ENCODE measurements around the gene KCNT1.

Gene KCNT1

GRCh38 chr9:135783540-135784245, 81.7 kb downstream of the KCNT1 start:
- Histone ChIP-seq H3K9me3 (ENCODE audit: control insufficient read depth in 2 of 2, low read length in 2 of 2) (no peaks in the 10 kb centered on the region), H3K9ac (ENCODE audit: low read length in 2 of 2) (no peak overlapping the region), H3K4me1 (ENCODE audit: control insufficient read depth, insufficient read depth, low read length) (no peaks in the 10 kb centered on the region), H3K36me3 (ENCODE audit: control insufficient read depth in 2 of 2, insufficient read depth in 2 of 2, low read length in 2 of 2) (no peaks in the 10 kb centered on the region), H3K27me3 (ENCODE audit: control insufficient read depth in 1 of 2, insufficient read depth in 2 of 2, low read length in 2 of 2) (peaks cover 0 to 4% of the 10 kb centered on the region in 2 donors), H3K27ac (ENCODE audit: low read length) (no peak overlapping the region), H3K4me3 (ENCODE audit: low read length in 2 of 2) (no peak overlapping the region)

GRCh38 chr9:135785013-135785575, 83.1 kb downstream of the KCNT1 start:
- H3K27me3 ChIP-seq (ENCODE audit: control insufficient read depth in 1 of 2, insufficient read depth in 2 of 2, low read length in 2 of 2) = no peaks in the 10 kb centered on the region
- H3K4me1 ChIP-seq (ENCODE audit: control insufficient read depth, insufficient read depth, low read length) = no peaks in the 10 kb centered on the region
- H3K9ac ChIP-seq (ENCODE audit: low read length in 2 of 2) = no peak overlapping the region
- no peak overlapping the region for H3K27ac ChIP-seq (ENCODE audit: low read length)
- no peaks in the 10 kb centered on the region for H3K9me3 ChIP-seq (ENCODE audit: control insufficient read depth in 2 of 2, low read length in 2 of 2)
- no peak overlapping the region for H3K4me3 ChIP-seq (ENCODE audit: low read length in 2 of 2)
- H3K36me3 ChIP-seq (ENCODE audit: control insufficient read depth in 2 of 2, insufficient read depth in 2 of 2, low read length in 2 of 2) = no peaks in the 10 kb centered on the region

GRCh38 chr9:135786146-135786690, 84.2 kb downstream of the KCNT1 start:
- H3K4me1 ChIP-seq (ENCODE audit: control insufficient read depth, insufficient read depth, low read length) = no peaks in the 10 kb centered on the region
- H3K4me3 ChIP-seq (ENCODE audit: low read length in 2 of 2) = no peak overlapping the region
- H3K27ac ChIP-seq (ENCODE audit: low read length) = no peak overlapping the region
- H3K36me3 ChIP-seq (ENCODE audit: control insufficient read depth in 2 of 2, insufficient read depth in 2 of 2, low read length in 2 of 2) = no peaks in the 10 kb centered on the region
- H3K9me3 ChIP-seq (ENCODE audit: control insufficient read depth in 2 of 2, low read length in 2 of 2) = no peaks in the 10 kb centered on the region
- H3K9ac ChIP-seq (ENCODE audit: low read length in 2 of 2) = no peak overlapping the region
- H3K27me3 ChIP-seq (ENCODE audit: control insufficient read depth in 1 of 2, insufficient read depth in 2 of 2, low read length in 2 of 2) = no peaks in the 10 kb centered on the region

GRCh38 chr9:135787317-135787716, 85.3 kb downstream of the KCNT1 start:
- H3K9ac ChIP-seq (ENCODE audit: low read length in 2 of 2) = no peak overlapping the region
- H3K27me3 ChIP-seq (ENCODE audit: control insufficient read depth in 1 of 2, insufficient read depth in 2 of 2, low read length in 2 of 2) = no peaks in the 10 kb centered on the region
- no peak overlapping the region for H3K27ac ChIP-seq (ENCODE audit: low read length)
- H3K9me3 ChIP-seq (ENCODE audit: control insufficient read depth in 2 of 2, low read length in 2 of 2) = no peaks in the 10 kb centered on the region
- H3K4me3 ChIP-seq (ENCODE audit: low read length in 2 of 2) = no peak overlapping the region
- no peaks in the 10 kb centered on the region for H3K4me1 ChIP-seq (ENCODE audit: control insufficient read depth, insufficient read depth, low read length)
- H3K36me3 ChIP-seq (ENCODE audit: control insufficient read depth in 2 of 2, insufficient read depth in 2 of 2, low read length in 2 of 2) = no peaks in the 10 kb centered on the region

- no peaks in the 10 kb centered on the region for H3K36me3 ChIP-seq (ENCODE audit: control insufficient read depth in 2 of 2, insufficient read depth in 2 of 2, low read length in 2 of 2)
Observed at GRCh38 chr9:135787776-135788575, 86.0 kb downstream of the KCNT1 start.

GRCh38 chr9:135788576-135789300, 86.8 kb downstream of the KCNT1 start:
- Histone ChIP-seq H3K9ac (ENCODE audit: low read length in 2 of 2) (no peak overlapping the region), H3K4me1 (ENCODE audit: control insufficient read depth, insufficient read depth, low read length) (no peaks in the 10 kb centered on the region), H3K27ac (ENCODE audit: low read length) (no peak overlapping the region), H3K4me3 (ENCODE audit: low read length in 2 of 2) (no peak overlapping the region), H3K36me3 (ENCODE audit: control insufficient read depth in 2 of 2, insufficient read depth in 2 of 2, low read length in 2 of 2) (no peaks in the 10 kb centered on the region), H3K9me3 (ENCODE audit: control insufficient read depth in 2 of 2, low read length in 2 of 2) (no peaks in the 10 kb centered on the region), H3K27me3 (ENCODE audit: control insufficient read depth in 1 of 2, insufficient read depth in 2 of 2, low read length in 2 of 2) (no peaks in the 10 kb centered on the region)

More at GRCh38 chr9:135787776-135788575, 86.0 kb downstream of the KCNT1 start:
- H3K27ac ChIP-seq (ENCODE audit: low read length) = no peak overlapping the region
- H3K4me3 ChIP-seq (ENCODE audit: low read length in 2 of 2) = no peak overlapping the region
- H3K9ac ChIP-seq (ENCODE audit: low read length in 2 of 2) = no peak overlapping the region
- no peaks in the 10 kb centered on the region for H3K9me3 ChIP-seq (ENCODE audit: control insufficient read depth in 2 of 2, low read length in 2 of 2)
- no peaks in the 10 kb centered on the region for H3K4me1 ChIP-seq (ENCODE audit: control insufficient read depth, insufficient read depth, low read length)
- H3K27me3 ChIP-seq (ENCODE audit: control insufficient read depth in 1 of 2, insufficient read depth in 2 of 2, low read length in 2 of 2) = no peaks in the 10 kb centered on the region

- no peaks in the 10 kb centered on the region for H3K27me3 ChIP-seq (ENCODE audit: control insufficient read depth in 1 of 2, insufficient read depth in 2 of 2, low read length in 2 of 2)
- no peaks in the 10 kb centered on the region for H3K4me1 ChIP-seq (ENCODE audit: control insufficient read depth, insufficient read depth, low read length)
- no peak overlapping the region for H3K9ac ChIP-seq (ENCODE audit: low read length in 2 of 2)
- no peaks in the 10 kb centered on the region for H3K9me3 ChIP-seq (ENCODE audit: control insufficient read depth in 2 of 2, low read length in 2 of 2)
- H3K4me3 ChIP-seq (ENCODE audit: low read length in 2 of 2) = no peak overlapping the region
- no peaks in the 10 kb centered on the region for H3K36me3 ChIP-seq (ENCODE audit: control insufficient read depth in 2 of 2, insufficient read depth in 2 of 2, low read length in 2 of 2)
- no peak overlapping the region for H3K27ac ChIP-seq (ENCODE audit: low read length)
Observed at GRCh38 chr9:135789838-135790291, 87.9 kb downstream of the KCNT1 start.

- no peaks in the 10 kb centered on the region for H3K4me1 ChIP-seq (ENCODE audit: control insufficient read depth, insufficient read depth, low read length)
- H3K4me3 ChIP-seq (ENCODE audit: low read length in 2 of 2) = no peak overlapping the region
- H3K36me3 ChIP-seq (ENCODE audit: control insufficient read depth in 2 of 2, insufficient read depth in 2 of 2, low read length in 2 of 2) = no peaks in the 10 kb centered on the region
- H3K9ac ChIP-seq (ENCODE audit: low read length in 2 of 2) = no peak overlapping the region
- H3K27ac ChIP-seq (ENCODE audit: low read length) = no peak overlapping the region
- H3K9me3 ChIP-seq (ENCODE audit: control insufficient read depth in 2 of 2, low read length in 2 of 2) = no peaks in the 10 kb centered on the region
- H3K27me3 ChIP-seq (ENCODE audit: control insufficient read depth in 1 of 2, insufficient read depth in 2 of 2, low read length in 2 of 2) = no peaks in the 10 kb centered on the region
Observed at GRCh38 chr9:135790356-135790755, 88.4 kb downstream of the KCNT1 start.

GRCh38 chr9:135790850-135791249, 88.9 kb downstream of the KCNT1 start:
- Histone ChIP-seq H3K9me3 (ENCODE audit: control insufficient read depth in 2 of 2, low read length in 2 of 2) (no peaks in the 10 kb centered on the region), H3K36me3 (ENCODE audit: control insufficient read depth in 2 of 2, insufficient read depth in 2 of 2, low read length in 2 of 2) (no peaks in the 10 kb centered on the region), H3K27ac (ENCODE audit: low read length) (no peak overlapping the region), H3K9ac (ENCODE audit: low read length in 2 of 2) (no peak overlapping the region), H3K4me1 (ENCODE audit: control insufficient read depth, insufficient read depth, low read length) (no peaks in the 10 kb centered on the region), H3K4me3 (ENCODE audit: low read length in 2 of 2) (no peak overlapping the region), H3K27me3 (ENCODE audit: control insufficient read depth in 1 of 2, insufficient read depth in 2 of 2, low read length in 2 of 2) (no peaks in the 10 kb centered on the region)

Data from stomach smooth muscle (tissue), 2 donors.